Activated CD8-positive, alpha-beta T cell treated with anti-CD3 and anti-CD28 coated beads for 36 hours (primary cell): Measurements from ENCODE around the gene PURB. TPM values are rescaled to one million over a fixed set of nuclear protein-coding genes. Genes with fewer than 3 reads are reported as not detected.

Experiments used
- ATAC-seq: fragments of 200-7000 bp; cut with Tn5 transposase; one replicate; pipeline ENCODE4 v1.10.0; 2021; ENCODE audit warnings: mild to moderate bottlenecking, moderate library complexity
- CTCF ChIA-PET: fragments of 350-600 bp; sonication (Branson Sonifier 250); formaldehyde crosslinking; loops from one replicate; lab custom pipeline; 2021; ENCODE audit warnings: antibody characterized with exemption; lab: Charles Lee
- POLR2A ChIA-PET: fragments of 350-600 bp; sonication (Branson Sonifier 250); formaldehyde crosslinking; loops from one replicate; lab custom pipeline; 2021; ENCODE audit warnings: antibody characterized with exemption; lab: Charles Lee
- DNase-seq: peaks from one replicate; pipeline ENCODE4 v3.0.0-alpha.2; 2020
- H3K27ac Mint-ChIP-seq: one replicate; pipeline ENCODE4 v1.8.0; 2021; ENCODE audit warnings: mild to moderate bottlenecking, mixed read lengths
- H3K27me3 Mint-ChIP-seq: one replicate; pipeline ENCODE4 v1.8.0; 2021; ENCODE audit warnings: mixed read lengths
- H3K36me3 Mint-ChIP-seq: one replicate; pipeline ENCODE4 v1.8.0; 2021; ENCODE audit warnings: low read depth, mixed read lengths
- H3K4me1 Mint-ChIP-seq: one replicate; pipeline ENCODE4 v1.8.0; 2021; ENCODE audit warnings: low read depth, mixed read lengths
- H3K4me3 Mint-ChIP-seq: one replicate; pipeline ENCODE4 v1.8.0; 2021; ENCODE audit warnings: mild to moderate bottlenecking, moderate library complexity, mixed read lengths
- H3K9me3 Mint-ChIP-seq: one replicate; pipeline ENCODE4 v1.8.0; 2021; ENCODE audit warnings: mixed read lengths
- CTCF ChIP-seq: fragments of 200-600 bp; IDR thresholded peaks from one replicate; pipeline ENCODE4 v1.8.0; 2022; ENCODE audit warnings: antibody characterized with exemption, mild to moderate bottlenecking
- intact Hi-C: fragments of 100-400 bp; cut with micrococcal nuclease; formaldehyde crosslinking; loops from one replicate; pipeline ENCODE4 v1.10.0; 2022
- total RNA-seq, 2 experiments: library from RNA; stranded (reverse); gene quantifications; one replicate each; pipeline ENCODE4 v1.2.3, GENCODE V29; 2021

Gene PURB
- total RNA-seq, 2 experiments from 2014 or later, result 20.5 to 21.0 TPM

- no peak overlapping the region for H3K4me3 Mint-ChIP-seq
- peaks cover 13% of the 10 kb centered on the region for H3K36me3 Mint-ChIP-seq
- intact Hi-C loops, result loop anchor here (10.0 kb wide), 1 partner anchor 132 kb away; no protein-coding TSS in a partner anchor
- ChIA-PET CTCF (interaction anchor here (2.3 to 15.7 kb wide), 2 partner anchors 69 to 284 kb away, joined by 13 to 199 read pairs; no protein-coding TSS in a partner anchor), POLR2A (interaction anchor here (1.4 to 2.5 kb wide), 2 partner anchors 21 to 32 kb away, joined by 4 to 10 read pairs; partner anchors contain the start of gene PURB)
- H3K27me3 Mint-ChIP-seq, result no peaks in the 10 kb centered on the region
- no peaks in the 10 kb centered on the region for H3K9me3 Mint-ChIP-seq
- DNase-seq (no peak), ATAC-seq (no peak)
- H3K4me1 Mint-ChIP-seq, result peaks cover 27% of the 10 kb centered on the region
- no peak for TF ChIP-seq CTCF
- no peak overlapping the region for H3K27ac Mint-ChIP-seq
These were observed 32.7 kb downstream of the PURB start for GRCh38 chr7:44852590-44852989.

GRCh38 chr7:44849885-44850544 is 35.3 kb downstream of the PURB start:
- CTCF ChIA-PET, result interaction anchor here (0.8 to 15.7 kb wide), 8 partner anchors 8 to 286 kb away, joined by 3 to 199 read pairs (median 4); no protein-coding TSS in a partner anchor
- POLR2A ChIA-PET, result interaction anchor here (0.6 to 6.2 kb wide), 13 partner anchors 23 to 268 kb away, joined by 3 to 49 read pairs (median 7); partner anchors contain the start of genes OGDH, PPIA, PURB and TMED4
- no peaks in the 10 kb centered on the region for H3K9me3 Mint-ChIP-seq
- no peak for ATAC-seq
- H3K4me3 Mint-ChIP-seq, result peak overlapping the region; percentile 92
- DNase-seq, result no peak
- H3K4me1 Mint-ChIP-seq, result peaks cover 33% of the 10 kb centered on the region
- no peaks in the 10 kb centered on the region for H3K27me3 Mint-ChIP-seq
- TF ChIP-seq CTCF, result no peak
- peak overlapping the region; percentile 100 for H3K27ac Mint-ChIP-seq
- peaks cover 16% of the 10 kb centered on the region for H3K36me3 Mint-ChIP-seq
- intact Hi-C loops, result loop anchor here (5.0 to 10.0 kb wide), 3 partner anchors 32 to 268 kb away; partner anchors contain the start of gene TMED4

GRCh38 chr7:44849259-44849884 is 36.0 kb downstream of the PURB start:
- TF ChIP-seq CTCF, result no peak
- Mint-ChIP-seq H3K36me3 (peaks cover 17% of the 10 kb centered on the region), H3K4me1 (peaks cover 35% of the 10 kb centered on the region), H3K27ac (peak overlapping the region; percentile 100), H3K9me3 (no peaks in the 10 kb centered on the region), H3K27me3 (no peaks in the 10 kb centered on the region), H3K4me3 (peak overlapping the region; percentile 92)
- ChIA-PET CTCF (interaction anchor here (1.1 to 15.7 kb wide), 10 partner anchors 9 to 287 kb away, joined by 3 to 199 read pairs (median 5); partner anchors contain the start of gene TMED4), POLR2A (interaction anchor here (0.6 to 6.2 kb wide), 20 partner anchors 8 to 274 kb away, joined by 3 to 49 read pairs (median 4); partner anchors contain the start of genes OGDH, PPIA, PURB and TMED4)
- intact Hi-C loops, result loop anchor here (5.0 kb wide), 2 partner anchors 33 to 267 kb away; partner anchors contain the start of gene TMED4
- ATAC-seq (no peak), DNase-seq (no peak)

GRCh38 chr7:44847920-44848634 is 37.3 kb downstream of the PURB start, which contains the start of gene H2AZ2:
Gene H2AZ2 (minus strand): TSS chr7:44848087. CDS start chr7:44847971, 116 bp downstream.
- peak; percentile 86 for ATAC-seq

More at GRCh38 chr7:44847920-44848634, 37.3 kb downstream of the PURB start, which contains the start of gene H2AZ2:
- intact Hi-C loops, result loop anchor here (2.0 to 5.0 kb wide), 3 partner anchors 34 to 266 kb away; partner anchors contain the start of gene TMED4
- peaks cover 32% of the 10 kb centered on the region for H3K4me1 Mint-ChIP-seq
- no peaks in the 10 kb centered on the region for H3K9me3 Mint-ChIP-seq
- no peaks in the 10 kb centered on the region for H3K27me3 Mint-ChIP-seq
- POLR2A ChIA-PET, result interaction anchor here (0.6 to 6.2 kb wide), 27 partner anchors 10 to 1194 kb away, joined by 3 to 49 read pairs (median 4); partner anchors contain the start of genes MYO1G, PPIA, PURB and TBRG4
- peak within 1 kb of the TSS; percentile 92 for H3K4me3 Mint-ChIP-seq
- DNase-seq, result peak; percentile 100
- CTCF ChIA-PET, result interaction anchor here (1.1 to 15.7 kb wide), 17 partner anchors 10 to 288 kb away, joined by 3 to 199 read pairs (median 5); partner anchors contain the start of genes PURB and TMED4
- peak within 1 kb of the TSS; percentile 100 for H3K27ac Mint-ChIP-seq
- peak; percentile 32 for TF ChIP-seq CTCF
- peaks cover 17% of the 10 kb centered on the region for H3K36me3 Mint-ChIP-seq
